NCI-H526 (cell line): ENCODE measurements around the gene UFC1.
A peak's percentile ranks its signal among the peaks of the same experiment; 100 is the strongest.

Source experiments
- DNase-seq, 2 experiments: peaks; one replicate each; lab custom pipeline; 2025; lab: John Stamatoyannopoulos, UW

Gene UFC1

DNA sequence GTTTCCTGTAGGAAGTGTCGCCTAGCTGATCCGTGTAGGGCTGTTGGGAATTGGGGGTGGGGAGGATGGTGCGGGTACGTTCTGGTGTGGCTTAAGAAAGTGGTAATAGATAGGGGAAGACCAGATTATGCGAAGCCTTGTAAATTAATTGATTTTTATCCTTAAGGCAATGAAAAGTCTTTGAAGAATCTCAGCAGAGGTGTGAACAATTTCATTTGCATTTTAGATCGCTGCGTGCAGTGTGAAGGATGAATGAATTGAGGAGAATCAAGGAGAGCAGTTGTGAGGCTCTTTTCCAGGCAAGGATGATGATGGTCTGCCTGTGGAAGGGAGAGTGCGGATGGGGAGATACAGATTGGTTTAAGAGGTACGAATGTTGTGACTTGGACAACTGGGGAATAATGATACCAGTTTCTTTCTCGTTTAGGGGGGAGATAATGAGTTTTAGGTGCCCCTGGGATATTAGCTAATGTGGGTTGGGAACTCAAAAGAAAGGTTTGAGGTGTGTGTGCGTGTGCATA lies 20.5 kb upstream of the UFC1 start:
- DNase-seq: peak in 1 of 2 experiments; percentile 67

DNA sequence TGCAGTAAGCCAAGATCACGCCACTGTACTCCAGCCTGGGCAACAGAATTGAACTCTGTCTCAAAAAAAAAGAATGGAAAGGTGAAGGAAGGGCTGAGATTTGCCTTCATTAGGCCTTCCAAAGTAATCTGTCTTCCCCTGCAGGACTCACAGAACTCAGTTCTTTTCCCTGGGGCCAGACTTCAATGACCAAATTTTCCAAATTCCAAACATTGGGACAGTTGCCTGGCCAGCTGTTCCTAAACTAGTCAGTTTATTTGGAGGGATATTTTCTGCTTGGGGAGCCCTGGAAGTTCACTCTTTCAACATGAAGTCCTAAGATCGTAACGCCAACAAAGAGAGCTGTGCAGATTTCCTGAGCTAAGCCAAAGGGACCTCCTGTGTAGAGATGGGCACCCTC lies 15.9 kb upstream of the UFC1 start:
- DNase-seq: no peak

- DNase-seq: no peak
These were observed 15.3 kb upstream of the UFC1 start for GRCh38 chr1:161138431-161138830.

GRCh38 chr1:161139766-161140165 lies 14.0 kb upstream of the UFC1 start:
- peak; percentile 37 to 77 for DNase-seq

DNA sequence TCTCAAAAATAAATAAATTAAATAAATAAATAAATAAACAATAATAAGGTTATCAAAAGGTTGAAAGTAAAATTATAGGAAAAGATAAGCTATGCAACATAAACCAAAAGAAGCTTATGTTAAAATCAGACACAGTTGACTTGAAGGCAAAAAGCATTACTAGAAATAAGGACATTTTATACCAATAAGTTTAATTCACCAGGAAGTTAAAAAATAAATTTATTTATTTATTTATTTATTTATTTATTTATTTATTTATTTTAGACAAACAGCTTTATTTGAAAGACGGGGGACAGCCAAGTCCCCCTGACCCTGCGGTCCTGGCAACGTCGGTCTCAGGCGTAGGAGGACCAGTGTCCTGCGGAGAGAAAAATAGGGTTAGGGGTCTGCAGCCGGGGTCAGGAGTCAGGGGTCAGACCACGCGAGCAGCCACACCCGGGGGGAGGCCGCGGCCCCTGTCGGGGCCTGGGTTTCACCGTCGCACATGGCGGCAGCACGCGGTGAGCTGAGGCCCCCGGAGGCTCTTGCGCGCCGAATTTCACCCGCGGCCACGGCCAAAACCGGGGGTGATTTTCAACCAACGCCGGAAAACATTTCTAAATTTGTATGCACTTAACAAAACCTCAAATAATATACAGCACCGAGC lies 12.9 kb upstream of the UFC1 start:
- DNase-seq: no peak

GRCh38 chr1:161145832-161146231 lies 7.9 kb upstream of the UFC1 start:
- no peak for DNase-seq

DNA sequence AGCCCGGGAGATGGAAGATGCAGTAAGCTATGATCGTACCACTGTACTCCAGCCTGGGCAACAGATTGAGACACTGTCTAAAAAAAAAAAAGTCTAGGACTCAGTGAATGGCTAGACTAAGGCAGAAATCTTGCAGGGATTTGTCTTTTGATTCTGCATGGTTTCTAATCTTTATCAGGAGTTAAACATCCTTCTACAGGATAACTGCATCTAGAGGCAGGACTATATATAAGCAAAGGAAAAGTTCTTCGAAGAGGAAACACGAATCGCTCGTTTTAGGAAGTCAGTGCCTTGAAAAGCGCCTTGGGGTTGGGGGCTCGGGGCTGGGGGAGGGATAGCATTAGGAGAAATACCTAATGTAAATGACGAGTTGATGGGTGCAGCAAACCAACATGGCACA lies 602 bp upstream of the UFC1 start:
- no peak for DNase-seq

DNA sequence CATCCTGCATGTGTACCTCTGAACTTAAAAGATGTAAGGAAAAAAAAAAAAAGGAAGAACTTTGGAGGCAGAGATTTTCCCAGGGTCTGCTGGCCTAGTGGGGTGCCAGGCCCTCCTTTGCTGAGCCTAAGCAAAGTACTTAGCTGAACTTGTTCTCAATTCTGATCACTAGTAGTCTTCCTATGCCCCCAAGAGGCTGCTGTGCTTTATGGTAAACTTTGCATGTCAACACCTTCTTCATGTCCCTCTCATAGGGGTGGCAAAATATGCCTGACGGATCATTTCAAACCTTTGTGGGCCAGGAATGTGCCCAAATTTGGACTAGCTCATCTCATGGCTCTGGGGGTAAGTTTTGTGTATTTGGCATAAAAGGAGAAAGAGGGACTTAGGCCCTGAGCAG lies 4.1 kb downstream of the UFC1 start:
- no peak for DNase-seq

DNA sequence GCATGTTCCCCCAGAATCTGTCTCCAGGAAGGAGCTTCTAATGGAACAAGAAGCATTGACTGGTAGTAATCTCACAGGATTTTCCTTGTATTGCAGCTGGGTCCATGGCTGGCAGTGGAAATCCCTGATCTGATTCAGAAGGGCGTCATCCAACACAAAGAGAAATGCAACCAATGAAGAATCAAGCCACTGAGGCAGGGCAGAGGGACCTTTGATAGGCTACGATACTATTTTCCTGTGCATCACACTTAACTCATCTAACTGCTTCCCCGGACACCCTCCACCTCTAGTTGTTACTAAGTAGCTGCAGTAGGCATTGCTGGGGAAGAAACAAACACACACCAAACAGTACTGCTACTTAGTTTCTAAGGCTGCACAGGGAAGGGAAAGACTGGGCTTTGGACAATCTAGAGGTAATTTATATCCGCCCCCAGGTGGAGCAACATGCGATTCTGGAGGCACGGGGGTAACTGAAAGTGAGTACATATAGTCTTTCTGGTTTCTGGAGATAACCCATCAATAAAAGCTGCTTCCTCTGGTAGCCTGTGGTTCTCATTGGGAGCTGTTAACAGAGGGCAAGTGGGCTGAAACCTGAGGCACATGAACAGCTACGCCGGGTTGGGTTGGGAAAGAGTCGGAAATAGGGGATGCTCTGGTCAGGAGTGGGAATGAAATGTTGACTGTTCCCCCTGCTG lies 4.7 kb downstream of the UFC1 start:
- no peak for DNase-seq

GRCh38 chr1:161159087-161159912 lies 5.5 kb downstream of the UFC1 start, which contains the start of gene USP21:
USP21 (plus strand) TSS chr1:161159500; CDS start chr1:161160641, 1,141 bp downstream.
- peak; percentile 93 to 99 for DNase-seq

GRCh38 chr1:161159913-161160243 lies 6.1 kb downstream of the UFC1 start:
- DNase-seq: no peak

DNA sequence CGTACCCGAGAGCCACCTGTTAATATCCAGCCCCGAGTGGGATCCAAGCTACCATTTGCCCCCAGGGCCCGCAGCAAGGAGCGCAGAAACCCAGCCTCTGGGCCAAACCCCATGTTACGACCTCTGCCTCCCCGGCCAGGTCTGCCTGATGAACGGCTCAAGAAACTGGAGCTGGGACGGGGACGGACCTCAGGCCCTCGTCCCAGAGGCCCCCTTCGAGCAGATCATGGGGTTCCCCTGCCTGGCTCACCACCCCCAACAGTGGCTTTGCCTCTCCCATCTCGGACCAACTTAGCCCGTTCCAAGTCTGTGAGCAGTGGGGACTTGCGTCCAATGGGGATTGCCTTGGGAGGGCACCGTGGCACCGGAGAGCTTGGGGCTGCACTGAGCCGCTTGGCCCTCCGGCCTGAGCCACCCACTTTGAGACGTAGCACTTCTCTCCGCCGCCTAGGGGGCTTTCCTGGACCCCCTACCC lies 6.9 kb downstream of the UFC1 start:
- DNase-seq: no peak

DNA sequence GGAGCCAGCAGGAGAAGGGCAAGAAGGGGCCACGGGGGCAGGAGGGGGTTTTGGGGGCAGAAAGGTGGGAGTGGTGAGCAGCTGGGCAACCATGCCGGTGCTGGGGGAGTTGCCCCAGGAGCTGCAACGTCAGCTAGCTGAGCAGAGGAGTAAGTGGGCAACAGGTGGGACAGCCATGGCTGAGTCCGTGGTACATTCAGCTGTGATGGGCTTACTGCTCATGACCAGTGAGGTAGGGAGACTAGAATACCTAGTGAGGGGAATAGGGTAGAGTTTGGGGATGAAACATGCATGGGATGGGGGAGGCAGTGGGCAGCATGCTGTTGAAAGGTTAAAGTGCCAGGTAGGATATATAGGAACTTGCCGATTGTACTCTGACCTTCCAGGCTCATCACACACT lies 7.9 kb downstream of the UFC1 start:
- DNase-seq: no peak

DNA sequence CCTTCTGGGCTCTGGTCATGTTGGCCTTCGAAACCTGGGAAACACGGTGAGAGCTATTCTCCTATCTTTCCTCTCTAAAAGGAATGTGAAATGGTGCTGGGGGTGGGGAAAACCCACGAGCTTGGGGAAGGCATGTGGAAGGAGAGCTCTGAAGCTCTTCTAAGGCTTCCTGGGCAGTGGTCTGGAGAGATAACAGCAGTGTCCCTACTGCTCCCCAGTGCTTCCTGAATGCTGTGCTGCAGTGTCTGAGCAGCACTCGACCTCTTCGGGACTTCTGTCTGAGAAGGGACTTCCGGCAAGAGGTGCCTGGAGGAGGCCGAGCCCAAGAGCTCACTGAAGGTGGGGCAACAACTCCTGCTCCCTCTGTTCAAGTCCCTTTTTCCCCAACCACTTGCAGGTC lies 8.3 kb downstream of the UFC1 start:
- DNase-seq: no peak

- DNase-seq: no peak
These were observed 9.0 kb downstream of the UFC1 start for GRCh38 chr1:161162806-161163205.

GRCh38 chr1:161163793-161164192 lies 10.0 kb downstream of the UFC1 start:
- no peak for DNase-seq

DNA sequence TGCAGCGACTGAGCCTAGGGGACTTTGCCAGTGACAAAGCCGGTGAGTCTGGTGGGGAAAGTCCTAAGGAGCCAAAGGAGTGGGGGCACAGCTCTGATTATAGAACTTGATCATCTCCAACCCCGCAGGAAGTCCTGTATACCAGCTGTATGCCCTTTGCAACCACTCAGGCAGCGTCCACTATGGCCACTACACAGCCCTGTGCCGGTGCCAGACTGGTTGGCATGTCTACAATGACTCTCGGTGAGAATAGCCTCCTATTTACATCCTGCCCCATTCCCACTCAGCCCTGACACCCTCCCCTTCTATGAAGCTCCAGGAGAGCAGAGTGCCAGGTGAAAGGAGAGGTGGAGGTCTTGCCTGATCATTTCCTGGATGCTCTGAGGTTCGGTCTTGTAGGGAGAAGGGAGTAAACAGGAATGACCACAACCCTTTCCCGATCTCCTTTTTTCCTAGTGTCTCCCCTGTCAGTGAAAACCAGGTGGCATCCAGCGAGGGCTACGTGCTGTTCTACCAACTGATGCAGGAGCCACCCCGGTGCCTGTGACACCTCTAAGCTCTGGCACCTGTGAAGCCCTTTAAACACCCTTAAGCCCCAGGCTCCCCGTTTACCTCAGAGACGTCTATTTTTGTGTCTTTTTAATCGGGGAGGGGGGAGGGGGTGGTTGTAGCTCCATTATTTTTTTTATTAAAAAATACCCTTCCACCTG lies 11.3 kb downstream of the UFC1 start:
- no peak for DNase-seq

DNA sequence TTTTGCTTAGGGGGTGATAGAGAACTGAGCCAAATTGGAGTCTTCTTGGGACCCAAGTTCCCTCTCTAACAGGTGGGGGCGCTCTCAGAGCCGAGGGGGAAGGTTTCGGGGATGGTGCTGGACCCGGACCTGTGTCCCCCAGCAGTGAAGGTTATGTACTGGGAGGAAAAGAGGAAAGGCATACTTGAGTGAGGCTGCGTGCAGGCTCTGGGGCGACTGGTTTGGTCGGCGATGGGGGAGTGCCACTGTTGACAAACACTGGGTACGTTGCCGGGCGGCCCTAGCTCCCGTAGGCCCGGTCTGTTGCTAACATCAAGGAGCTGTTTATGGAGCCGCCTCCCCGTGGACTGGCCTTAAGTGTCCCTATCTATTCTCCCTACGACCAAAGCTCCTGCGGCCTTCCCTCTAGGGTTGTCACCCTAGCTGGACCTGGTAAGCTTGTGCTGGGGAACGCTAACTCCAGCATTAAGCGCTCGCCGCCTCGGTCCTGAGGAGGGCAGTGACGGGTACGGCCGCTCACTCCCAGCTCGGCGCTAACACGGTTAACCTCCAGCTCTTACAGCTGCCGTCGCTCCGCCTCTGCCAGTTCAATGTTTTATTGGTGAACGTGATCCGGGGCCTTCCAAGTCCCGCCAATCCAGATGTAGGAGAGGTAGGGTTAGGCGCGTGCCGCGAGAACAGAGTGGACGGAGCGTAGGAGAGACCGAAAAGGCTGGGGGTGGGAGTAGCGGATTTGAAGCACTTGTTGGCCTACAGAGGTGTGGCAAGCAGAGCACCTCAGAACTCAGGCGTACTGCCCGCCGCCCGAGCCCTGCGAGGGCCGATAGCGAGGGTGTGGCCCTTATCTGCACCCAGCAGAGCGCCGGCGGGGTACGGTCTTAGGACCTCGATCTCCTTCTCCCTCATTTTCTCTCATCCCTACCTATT lies 12.2 kb downstream of the UFC1 start, which contains the start of gene PPOX:
TSS of gene PPOX (plus strand) at position 685 of the 927 bp plus-strand sequence. CDS start 422 bp downstream, outside the sequence.
- peak; percentile 99 to 100 for DNase-seq

- peak in 1 of 2 experiments; percentile 63 for DNase-seq
These were observed 13.1 kb downstream of the UFC1 start for GRCh38 chr1:161166669-161167548.

DNA sequence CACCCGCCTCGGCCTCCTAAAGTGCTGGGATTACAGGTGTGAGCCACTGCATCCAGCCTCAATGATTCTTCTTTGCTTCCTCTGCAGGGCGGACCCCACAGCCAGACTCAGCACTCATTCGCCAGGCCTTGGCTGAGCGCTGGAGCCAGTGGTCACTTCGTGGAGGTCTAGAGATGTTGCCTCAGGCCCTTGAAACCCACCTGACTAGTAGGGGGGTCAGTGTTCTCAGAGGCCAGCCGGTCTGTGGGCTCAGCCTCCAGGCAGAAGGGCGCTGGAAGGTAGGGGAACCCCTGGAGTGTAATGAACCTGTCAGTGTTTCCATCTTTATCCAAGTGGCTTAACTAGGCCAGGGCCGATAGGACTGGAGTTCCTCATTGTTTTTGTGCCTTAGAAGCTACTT lies 15.1 kb downstream of the UFC1 start:
- no peak for DNase-seq
